GM19035 (cell line): ENCODE measurements around the gene SNX18.
"Not testable (repeated sequence)": the region's sequence is repeated elsewhere in the genome, so short reads cannot be mapped to it uniquely, and the experiment has no call there.

Experiments
- ATAC-seq: cut with Tn5 transposase; IDR thresholded peaks from one replicate; pipeline ENCODE4 v1.9.1; 2021; ENCODE audit not compliant: unreplicated experiment

Gene SNX18

DNA sequence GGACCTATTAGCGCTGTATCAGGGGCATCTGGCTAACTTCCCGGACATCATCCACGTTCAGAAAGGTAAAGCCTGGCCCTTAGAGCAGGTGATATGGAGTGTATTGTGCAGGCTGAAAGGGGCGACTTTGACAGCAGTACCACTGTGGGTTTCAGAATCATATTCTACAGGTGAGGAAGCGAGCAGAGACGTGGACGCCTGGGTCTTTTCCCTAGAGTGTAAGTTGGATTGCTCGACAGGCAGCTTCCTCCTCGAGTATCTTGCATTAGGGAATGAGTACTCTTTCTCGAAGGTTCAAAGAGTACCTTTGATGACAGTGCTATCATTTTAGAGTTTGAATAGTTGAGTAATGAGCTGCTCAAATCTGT lies 1.9 kb downstream of the SNX18 start:
- ATAC-seq = no peak

- no peak for ATAC-seq
Observed at GRCh38 chr5:54520438-54520846, 2.9 kb downstream of the SNX18 start.

GRCh38 chr5:54520940-54521339 lies 3.4 kb downstream of the SNX18 start:
- no peak for ATAC-seq

- ATAC-seq = no peak
Observed at GRCh38 chr5:54521856-54522479, 4.4 kb downstream of the SNX18 start.

GRCh38 chr5:54523534-54523933 lies 6.0 kb downstream of the SNX18 start:
- ATAC-seq = no peak

- no peak for ATAC-seq
Observed at GRCh38 chr5:54524082-54524481, 6.5 kb downstream of the SNX18 start.

DNA sequence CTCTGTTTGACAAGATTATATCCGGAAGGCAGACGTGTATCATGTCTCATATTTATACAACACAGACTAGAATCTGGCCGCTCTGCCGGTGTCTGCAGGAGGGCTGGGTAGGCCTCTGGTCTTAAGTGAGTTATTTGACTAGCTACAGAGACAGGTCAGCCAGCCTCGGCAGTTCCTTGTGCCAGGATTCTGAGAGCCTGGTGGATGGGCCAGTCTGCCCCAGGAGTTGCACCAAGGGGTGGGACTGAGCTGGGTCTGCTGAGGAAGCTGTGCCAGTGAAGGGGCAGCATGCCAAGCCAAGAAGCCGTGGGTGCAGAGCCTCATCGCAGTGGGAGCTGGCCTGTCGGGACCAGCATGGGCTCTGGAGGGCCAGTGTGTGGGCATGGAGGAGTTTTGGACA lies 7.1 kb downstream of the SNX18 start:
- no peak for ATAC-seq

GRCh38 chr5:54525261-54525660 lies 7.7 kb downstream of the SNX18 start:
- no peak for ATAC-seq

- ATAC-seq = no peak
Observed at GRCh38 chr5:54525692-54526091, 8.1 kb downstream of the SNX18 start.

DNA sequence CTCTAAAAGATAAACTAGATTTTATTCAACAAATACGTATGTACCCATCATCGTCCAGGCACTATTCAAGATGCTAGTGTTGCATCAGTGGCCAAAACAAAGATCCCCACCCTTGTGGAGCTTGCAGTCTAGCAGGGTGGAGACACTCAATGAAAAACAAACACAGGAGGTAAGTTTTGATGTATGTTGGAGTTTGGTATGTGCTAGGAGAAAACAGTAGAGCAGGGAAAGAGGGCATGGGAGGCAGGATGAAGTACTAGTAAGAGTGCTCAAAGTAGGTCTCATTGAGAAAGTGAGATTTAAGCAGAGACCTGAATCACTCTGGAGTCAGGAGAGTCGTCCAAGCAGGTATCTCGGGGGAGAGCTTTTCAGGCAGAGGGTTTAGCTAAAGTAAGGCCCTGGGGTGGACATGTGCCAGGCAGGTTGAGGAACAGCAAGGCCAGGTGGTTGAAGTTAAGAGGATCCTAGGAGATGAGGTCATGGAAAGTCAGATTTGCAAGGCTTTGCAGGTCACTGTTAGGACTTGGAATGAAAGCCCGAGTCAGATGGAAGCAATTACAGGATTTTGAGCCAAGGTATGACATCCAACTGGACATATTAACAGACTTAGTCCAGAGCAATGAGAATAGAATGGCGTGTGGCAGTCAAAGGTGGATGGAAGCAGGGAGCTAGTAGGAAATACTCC lies 9.2 kb downstream of the SNX18 start:
- ATAC-seq = no peak

GRCh38 chr5:54528633-54529209 lies 11.2 kb downstream of the SNX18 start:
- no peak for ATAC-seq

DNA sequence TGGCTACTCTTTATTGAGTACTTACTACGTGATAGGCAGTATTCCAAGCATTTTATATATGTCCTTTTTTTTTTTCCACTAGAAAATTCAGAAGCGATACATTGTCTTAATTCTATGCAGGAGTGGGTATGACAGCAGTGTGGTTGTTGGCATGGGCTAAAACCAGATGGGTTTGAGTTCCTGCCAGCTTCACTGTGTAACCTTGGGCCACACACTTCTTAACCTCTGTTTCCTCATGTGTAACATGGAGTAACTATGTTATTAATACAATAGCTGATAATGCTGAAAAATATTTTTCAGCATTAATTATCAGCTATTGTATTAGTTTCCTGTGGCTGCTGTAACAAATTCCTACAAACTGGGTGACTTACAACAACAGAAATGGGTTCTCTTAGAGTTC lies 12.0 kb downstream of the SNX18 start:
- ATAC-seq = no peak

- no peak for ATAC-seq
Observed at GRCh38 chr5:54531546-54531945, 14.0 kb downstream of the SNX18 start.

- ATAC-seq = no peak
Observed at GRCh38 chr5:54533541-54534190, 16.1 kb downstream of the SNX18 start.

DNA sequence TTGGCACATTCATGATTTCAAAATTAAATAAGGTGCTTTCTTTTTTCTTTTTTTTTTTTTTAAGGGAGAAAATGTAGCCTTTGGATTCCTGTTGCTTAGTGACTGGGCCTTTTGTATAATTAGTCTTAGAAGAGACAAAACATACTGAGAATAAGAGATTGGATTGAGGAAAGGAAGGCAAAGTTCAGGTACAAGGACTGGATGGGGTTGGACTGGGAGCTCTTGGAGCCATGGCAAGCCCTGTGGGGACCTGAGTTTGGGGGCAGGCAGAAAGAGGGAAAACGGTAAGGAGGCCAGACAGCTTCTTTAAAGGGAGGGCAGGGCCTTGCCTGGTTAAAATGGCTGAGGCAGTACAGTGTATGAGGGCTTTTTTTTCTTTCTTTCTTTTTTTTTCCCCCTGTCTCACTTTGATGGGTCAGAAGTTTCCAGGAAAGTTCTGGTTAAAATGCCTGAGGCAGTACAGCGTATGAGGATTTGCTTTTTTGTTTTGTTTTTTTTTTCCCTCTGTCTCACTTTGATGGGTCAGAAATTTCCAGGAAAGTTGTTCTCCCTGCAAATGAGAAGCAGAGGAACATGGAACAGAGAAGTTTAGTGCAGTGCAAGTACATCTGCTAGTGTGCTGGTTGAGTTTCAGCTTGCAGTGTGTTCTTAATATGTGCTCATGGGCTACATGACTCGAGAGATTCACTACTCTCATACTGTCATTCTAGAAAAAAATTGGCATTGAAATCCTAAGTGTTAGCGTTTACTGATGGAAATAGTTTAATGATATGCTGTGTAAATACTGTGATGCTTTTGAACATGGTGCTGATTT lies 16.8 kb downstream of the SNX18 start:
- no peak for ATAC-seq

DNA sequence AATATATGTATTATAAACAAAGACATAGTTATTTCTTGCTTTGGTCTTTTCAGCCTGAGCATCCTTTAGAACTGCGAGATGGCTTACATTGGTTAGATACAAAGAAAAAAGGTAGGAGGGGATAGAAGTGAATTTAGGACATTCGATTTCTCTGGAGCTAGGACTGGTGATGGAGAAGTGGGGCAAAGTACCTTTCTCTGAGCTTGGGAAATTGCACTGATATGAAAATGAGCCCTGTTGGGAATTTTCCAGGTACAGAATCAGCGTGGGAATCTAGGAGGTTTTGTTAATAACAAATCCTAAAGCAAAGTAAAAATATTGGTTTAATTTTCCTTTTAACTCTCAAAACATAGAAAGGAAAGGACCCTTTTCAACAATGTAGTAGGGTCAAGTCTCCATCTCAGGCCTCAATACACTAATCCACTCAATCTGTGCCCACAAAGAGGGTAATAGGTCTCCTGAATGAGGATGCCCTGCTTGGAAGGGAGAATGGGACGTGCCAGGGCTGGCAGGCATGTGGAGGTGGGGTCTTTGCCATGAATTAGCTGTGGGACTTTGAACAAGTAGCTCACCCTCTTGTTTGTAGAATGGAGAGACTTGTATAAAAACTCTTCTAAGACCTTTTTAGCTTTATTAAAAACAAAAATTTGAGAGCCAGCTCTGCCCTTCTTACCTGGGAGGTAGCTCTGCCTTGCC lies 17.7 kb downstream of the SNX18 start:
- no peak for ATAC-seq

DNA sequence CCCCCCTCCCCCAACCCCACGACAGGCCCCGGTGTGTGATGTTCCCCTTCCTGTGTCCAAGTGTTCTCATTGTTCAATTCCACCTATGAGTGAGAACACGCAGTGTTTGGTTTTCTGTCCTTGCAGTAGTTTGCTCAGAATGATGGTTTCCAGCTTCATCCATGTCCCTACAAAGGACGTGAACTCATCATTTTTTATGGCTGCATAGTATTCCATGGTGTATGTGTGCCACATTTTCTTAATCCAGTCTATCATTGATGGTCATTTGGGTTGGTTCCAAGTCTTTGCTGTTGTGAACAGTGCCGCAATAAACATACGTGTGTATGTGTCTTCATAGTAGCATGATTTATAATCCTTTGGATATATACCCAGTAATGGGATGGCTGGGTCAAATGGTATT lies 18.8 kb downstream of the SNX18 start:
- not testable (repeated sequence) for ATAC-seq

GRCh38 chr5:54536861-54537260 lies 19.3 kb downstream of the SNX18 start:
- not testable (repeated sequence) for ATAC-seq

- no peak for ATAC-seq
Observed at GRCh38 chr5:54537725-54538124, 20.2 kb downstream of the SNX18 start.

- no peak for ATAC-seq
Observed at GRCh38 chr5:54538156-54538555, 20.6 kb downstream of the SNX18 start.

DNA sequence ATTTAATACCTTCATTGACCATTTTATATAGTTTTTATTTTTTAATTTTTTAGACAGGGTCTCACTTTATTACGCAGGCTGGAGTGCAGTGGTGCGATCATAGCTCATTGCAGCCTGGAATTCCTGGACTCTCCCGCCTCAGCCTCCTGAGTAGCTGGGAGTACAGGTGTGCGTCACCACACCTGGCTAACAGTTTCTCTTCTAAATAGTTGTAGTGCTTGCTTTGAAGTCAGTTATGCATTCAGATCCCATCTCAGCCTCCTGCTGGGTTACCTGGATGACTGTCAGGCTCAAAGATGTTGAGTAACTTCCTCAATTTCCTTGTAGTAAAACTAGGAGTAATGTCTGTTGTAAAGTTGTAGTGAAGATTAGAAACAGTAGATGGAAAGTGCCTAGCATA lies 21.4 kb downstream of the SNX18 start:
- no peak for ATAC-seq
